ENCODE results near the gene ZNF579. TPM values are rescaled to one million over a fixed set of nuclear protein-coding genes. Genes with fewer than 3 reads are reported as not detected.

Gene ZNF579
- total and polyA plus RNA-seq, 9 of the 15 experiments (the other 6 are each of a cell fraction or from before 2014, with no cell fraction given): 0.06 to 15.9 (median 1.6) TPM

- TF ChIP-seq, protein P1, sequence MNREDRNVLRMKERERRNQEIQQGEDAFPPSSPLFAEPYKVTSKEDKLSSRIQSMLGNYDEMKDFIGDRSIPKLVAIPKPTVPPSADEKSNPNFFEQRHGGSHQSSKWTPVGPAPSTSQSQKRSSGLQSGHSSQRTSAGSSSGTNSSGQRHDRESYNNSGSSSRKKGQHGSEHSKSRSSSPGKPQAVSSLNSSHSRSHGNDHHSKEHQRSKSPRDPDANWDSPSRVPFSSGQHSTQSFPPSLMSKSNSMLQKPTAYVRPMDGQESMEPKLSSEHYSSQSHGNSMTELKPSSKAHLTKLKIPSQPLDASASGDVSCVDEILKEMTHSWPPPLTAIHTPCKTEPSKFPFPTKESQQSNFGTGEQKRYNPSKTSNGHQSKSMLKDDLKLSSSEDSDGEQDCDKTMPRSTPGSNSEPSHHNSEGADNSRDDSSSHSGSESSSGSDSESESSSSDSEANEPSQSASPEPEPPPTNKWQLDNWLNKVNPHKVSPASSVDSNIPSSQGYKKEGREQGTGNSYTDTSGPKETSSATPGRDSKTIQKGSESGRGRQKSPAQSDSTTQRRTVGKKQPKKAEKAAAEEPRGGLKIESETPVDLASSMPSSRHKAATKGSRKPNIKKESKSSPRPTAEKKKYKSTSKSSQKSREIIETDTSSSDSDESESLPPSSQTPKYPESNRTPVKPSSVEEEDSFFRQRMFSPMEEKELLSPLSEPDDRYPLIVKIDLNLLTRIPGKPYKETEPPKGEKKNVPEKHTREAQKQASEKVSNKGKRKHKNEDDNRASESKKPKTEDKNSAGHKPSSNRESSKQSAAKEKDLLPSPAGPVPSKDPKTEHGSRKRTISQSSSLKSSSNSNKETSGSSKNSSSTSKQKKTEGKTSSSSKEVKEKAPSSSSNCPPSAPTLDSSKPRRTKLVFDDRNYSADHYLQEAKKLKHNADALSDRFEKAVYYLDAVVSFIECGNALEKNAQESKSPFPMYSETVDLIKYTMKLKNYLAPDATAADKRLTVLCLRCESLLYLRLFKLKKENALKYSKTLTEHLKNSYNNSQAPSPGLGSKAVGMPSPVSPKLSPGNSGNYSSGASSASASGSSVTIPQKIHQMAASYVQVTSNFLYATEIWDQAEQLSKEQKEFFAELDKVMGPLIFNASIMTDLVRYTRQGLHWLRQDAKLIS (CRISPR knock-in tag; IDR thresholded peaks at IDR 0.05): no peak
- no peak for TF ChIP-seq BRCA1 (IDR thresholded peaks at IDR 0.05)
- TF ChIP-seq BRCA1 (CRISPR knock-in tag; IDR thresholded peaks at IDR 0.05): no peak
- no peak for TF ChIP-seq CHD4 (IDR thresholded peaks at IDR 0.05; ENCODE audit: insufficient read depth, insufficient replicate concordance, low read depth, low read length, poor library complexity, severe bottlenecking)
- no peak for TF ChIP-seq HDAC6 (IDR thresholded peaks at IDR 0.05; ENCODE audit: low read depth, low read length)
- TF ChIP-seq DIDO1 (tag; IDR thresholded peaks at IDR 0.05; ENCODE audit: low read depth): no peak
- no peak for TF ChIP-seq RAD51 (IDR thresholded peaks at IDR 0.05; ENCODE audit: borderline replicate concordance, low read depth)
- TF ChIP-seq CREB1 (IDR thresholded peaks at IDR 0.05): no peak
- TF ChIP-seq CREB1 (CRISPR knock-in tag; IDR thresholded peaks at IDR 0.05): no peak
- TF ChIP-seq ZNF140 (CRISPR knock-in tag; IDR thresholded peaks at IDR 0.05): no peak
- no peak for TF ChIP-seq TRIM24 (IDR thresholded peaks at IDR 0.05)
- TF ChIP-seq KHSRP (IDR thresholded peaks at IDR 0.05): no peak
- TF ChIP-seq ZNF408 (CRISPR knock-in tag; IDR thresholded peaks at IDR 0.05; ENCODE audit: low read depth): no peak
- TF ChIP-seq ZNF764 (CRISPR knock-in tag; IDR thresholded peaks at IDR 0.05; ENCODE audit: low read depth): no peak
- TF ChIP-seq PRMT5 (CRISPR knock-in tag; IDR thresholded peaks at IDR 0.05): no peak
- no peak for TF ChIP-seq GABPB1 (CRISPR knock-in tag; IDR thresholded peaks at IDR 0.05)
- TF ChIP-seq SUPT5H (IDR thresholded peaks at IDR 0.05): no peak
- TF ChIP-seq, protein P2, sequence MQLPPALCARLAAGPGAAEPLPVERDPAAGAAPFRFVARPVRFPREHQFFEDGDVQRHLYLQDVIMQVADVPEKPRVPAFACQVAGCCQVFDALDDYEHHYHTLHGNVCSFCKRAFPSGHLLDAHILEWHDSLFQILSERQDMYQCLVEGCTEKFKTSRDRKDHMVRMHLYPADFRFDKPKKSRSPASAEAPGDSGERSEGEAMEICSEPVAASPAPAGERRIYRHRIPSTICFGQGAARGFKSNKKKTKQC (CRISPR knock-in tag; IDR thresholded peaks at IDR 0.05): no peak
- TF ChIP-seq ZKSCAN8 (CRISPR knock-in tag; IDR thresholded peaks at IDR 0.05): no peak
- no peak for TF ChIP-seq HNRNPLL (IDR thresholded peaks at IDR 0.05; ENCODE audit: low read depth, low read length, poor library complexity, severe bottlenecking)
- TF ChIP-seq SMAD1 (IDR thresholded peaks at IDR 0.05; ENCODE audit: low read depth, low read length, partially characterized antibody): no peak
- no peak for TF ChIP-seq ZNF717 (CRISPR knock-in tag; IDR thresholded peaks at IDR 0.05)
- no peak for TF ChIP-seq NRF1 (conservative IDR thresholded peaks at IDR 0.05 in 1 of 2, IDR thresholded peaks at IDR 0.05 in 1 of 2)
- no peak for TF ChIP-seq PTRF (tag; IDR thresholded peaks at IDR 0.05)
- TF ChIP-seq SREBF1 (IDR thresholded peaks at IDR 0.05; ENCODE audit: borderline replicate concordance, low read depth, low read length): no peak
- TF ChIP-seq, protein P3, sequence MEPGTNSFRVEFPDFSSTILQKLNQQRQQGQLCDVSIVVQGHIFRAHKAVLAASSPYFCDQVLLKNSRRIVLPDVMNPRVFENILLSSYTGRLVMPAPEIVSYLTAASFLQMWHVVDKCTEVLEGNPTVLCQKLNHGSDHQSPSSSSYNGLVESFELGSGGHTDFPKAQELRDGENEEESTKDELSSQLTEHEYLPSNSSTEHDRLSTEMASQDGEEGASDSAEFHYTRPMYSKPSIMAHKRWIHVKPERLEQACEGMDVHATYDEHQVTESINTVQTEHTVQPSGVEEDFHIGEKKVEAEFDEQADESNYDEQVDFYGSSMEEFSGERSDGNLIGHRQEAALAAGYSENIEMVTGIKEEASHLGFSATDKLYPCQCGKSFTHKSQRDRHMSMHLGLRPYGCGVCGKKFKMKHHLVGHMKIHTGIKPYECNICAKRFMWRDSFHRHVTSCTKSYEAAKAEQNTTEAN (CRISPR knock-in tag; IDR thresholded peaks at IDR 0.05): peak; percentile 69; the same call in 1 of the 2 replicates
These were observed 25.2 kb upstream of the ZNF579 start, which contains the start of gene ZNF865 (continued) for GRCh38 chr19:55605637-55606470.

Data from K562 (cell line).